HG03520 (cell line): Measurements from ENCODE around the gene LMBR1.
A peak's percentile ranks its signal among the peaks of the same experiment; 100 is the strongest.
"Not testable (repeated sequence)": the region's sequence is repeated elsewhere in the genome, so short reads cannot be mapped to it uniquely, and the experiment has no call there.

Experiments
- ATAC-seq: cut with Tn5 transposase; IDR thresholded peaks from one replicate; pipeline ENCODE4 v1.9.1; 2021; ENCODE audit warnings: mild to moderate bottlenecking, moderate library complexity; ENCODE audit not compliant: unreplicated experiment

Gene LMBR1, protein sequence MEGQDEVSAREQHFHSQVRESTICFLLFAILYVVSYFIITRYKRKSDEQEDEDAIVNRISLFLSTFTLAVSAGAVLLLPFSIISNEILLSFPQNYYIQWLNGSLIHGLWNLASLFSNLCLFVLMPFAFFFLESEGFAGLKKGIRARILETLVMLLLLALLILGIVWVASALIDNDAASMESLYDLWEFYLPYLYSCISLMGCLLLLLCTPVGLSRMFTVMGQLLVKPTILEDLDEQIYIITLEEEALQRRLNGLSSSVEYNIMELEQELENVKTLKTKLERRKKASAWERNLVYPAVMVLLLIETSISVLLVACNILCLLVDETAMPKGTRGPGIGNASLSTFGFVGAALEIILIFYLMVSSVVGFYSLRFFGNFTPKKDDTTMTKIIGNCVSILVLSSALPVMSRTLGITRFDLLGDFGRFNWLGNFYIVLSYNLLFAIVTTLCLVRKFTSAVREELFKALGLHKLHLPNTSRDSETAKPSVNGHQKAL

DNA sequence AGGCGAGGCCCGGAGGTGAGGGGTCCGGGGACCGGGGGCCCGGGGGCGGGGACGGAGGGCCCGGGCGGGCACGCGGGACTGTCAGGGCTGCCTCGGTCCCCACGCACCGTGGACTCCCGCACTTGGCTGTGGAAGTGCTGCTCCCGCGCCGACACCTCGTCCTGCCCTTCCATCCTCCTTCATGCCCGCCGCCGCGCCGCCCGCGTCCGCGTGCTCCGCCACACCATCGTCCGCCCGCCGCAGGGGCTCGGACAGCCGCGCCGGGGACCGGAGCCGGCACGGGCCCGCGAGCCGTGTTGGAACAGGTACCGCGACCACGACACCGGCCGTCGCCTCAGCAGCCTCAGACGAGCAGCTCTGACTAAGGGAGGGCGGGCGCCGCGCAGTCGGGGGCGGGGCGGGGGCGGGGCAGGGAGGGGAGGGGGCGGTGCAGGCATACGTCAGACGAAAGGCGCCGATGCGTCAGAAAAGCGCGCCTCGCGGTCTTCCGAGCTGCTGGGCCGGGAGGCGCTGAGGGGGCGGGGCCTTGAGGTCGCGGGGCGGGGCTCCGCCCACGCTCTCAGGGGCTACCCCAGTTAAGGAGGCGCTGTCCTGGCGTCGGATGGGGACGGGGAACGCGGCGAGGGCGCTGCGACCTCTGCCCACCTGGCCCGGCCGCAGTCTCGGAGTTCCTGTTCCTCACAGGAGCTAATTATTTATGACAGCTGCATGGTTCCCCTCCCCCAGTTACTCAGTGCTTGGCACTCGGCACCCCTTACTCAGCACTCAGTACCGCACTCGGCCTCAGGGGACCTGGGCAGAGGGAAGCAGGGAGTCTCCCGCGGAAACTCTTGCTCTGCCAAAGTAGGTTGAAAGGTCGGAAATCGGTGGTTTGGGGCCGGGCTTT, at the start of gene LMBR1:
TSS of gene LMBR1 (minus strand) at position 363 of the 886 bp plus-strand sequence. CDS start at position 173, 190 bp downstream.
- ATAC-seq = peak; percentile 70

- no peak for ATAC-seq
Measured at GRCh38 chr7:156942708-156943090, 49.7 kb upstream of the LMBR1 start.

DNA sequence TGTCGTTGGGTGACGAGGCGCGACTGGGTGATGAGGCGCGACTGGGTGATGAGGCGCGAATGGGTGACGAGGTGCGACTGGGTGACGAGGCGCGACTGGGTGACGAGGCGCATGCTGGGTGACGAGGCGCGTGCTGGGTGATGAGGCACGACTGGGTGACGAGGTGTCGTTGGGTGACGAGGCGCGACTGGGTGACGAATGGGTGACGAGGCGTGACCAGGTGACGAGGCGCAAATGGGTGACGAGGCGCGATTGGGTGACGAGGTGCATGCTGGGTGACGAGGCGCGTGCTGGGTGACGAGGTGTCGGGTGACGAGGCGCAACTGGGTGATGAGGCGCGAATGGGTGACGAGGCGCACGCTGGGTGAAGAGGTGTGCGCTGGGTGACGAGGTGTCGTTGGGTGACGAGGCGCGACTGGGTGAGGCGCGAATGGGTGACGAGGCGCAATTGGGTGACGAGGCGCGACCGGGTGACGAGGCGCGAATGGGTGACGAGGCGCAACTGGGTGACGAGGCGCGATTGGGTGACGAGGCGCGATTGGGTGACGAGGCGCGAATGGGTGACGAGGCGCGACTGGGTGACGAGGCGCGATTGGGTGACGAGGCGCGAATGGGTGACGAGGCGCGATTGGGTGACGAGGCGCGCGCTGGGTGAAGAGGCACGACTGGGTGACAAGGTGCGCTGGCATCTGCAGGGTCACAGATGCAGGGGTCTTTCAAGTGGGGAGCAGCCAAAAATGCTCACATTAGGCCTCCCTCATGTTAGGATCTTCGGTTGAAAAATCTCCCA, 48.6 kb upstream of the LMBR1 start:
- no peak for ATAC-seq

DNA sequence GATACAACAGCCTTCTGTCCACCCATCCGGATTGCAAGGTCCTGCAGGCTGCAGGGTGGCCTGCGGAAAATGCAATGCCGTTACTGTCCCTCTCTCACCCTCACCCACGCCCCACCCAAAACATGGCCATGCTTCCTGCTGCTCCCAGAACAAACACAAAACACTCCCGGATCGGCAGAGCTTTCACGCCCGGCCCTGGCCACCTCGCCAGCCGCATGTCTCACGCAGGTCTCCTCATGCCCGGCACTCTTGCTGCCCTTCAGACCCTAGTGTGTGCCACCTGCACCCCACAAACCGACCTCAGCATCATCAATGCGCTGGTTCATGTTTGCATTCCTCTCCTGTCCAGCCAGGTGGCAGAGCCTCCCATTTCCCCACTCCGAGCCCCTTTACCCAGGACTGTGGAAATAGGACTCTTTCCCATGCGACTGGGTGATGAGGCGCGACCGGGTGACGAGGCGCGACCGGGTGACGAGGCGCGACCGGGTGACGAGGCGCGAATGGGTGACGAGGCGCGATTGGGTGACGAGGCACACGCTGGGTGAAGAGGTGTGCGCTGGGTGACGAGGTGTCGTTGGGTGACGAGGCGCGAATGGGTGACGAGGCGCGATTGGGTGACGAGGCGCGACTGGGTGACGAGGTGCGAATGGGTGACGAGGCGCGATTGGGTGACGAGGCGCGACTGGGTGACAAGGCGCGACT, 47.6 kb upstream of the LMBR1 start:
- no peak for ATAC-seq

- ATAC-seq = not testable (repeated sequence)
Measured at GRCh38 chr7:156936766-156937165, 43.8 kb upstream of the LMBR1 start.

DNA sequence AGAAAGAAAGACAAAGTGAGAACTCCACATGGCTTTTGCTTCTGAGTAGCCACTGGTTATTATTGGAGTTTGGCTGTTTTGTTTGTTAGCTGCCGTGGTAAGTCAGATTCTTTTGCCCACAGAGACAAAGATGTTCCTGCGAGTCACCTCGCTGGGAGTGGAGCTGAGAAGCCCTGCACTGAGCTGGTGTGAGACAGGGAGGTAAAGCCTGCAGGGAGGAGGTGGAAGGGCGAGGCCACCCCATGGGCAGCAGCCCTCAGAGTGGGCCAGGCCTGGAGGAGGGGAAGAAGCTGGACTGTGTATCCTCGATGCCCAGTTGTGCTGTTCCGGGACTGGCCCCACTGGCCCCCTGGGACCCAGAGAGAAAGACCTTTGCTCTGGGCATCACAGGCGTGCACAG, 42.3 kb upstream of the LMBR1 start:
- no peak for ATAC-seq

DNA sequence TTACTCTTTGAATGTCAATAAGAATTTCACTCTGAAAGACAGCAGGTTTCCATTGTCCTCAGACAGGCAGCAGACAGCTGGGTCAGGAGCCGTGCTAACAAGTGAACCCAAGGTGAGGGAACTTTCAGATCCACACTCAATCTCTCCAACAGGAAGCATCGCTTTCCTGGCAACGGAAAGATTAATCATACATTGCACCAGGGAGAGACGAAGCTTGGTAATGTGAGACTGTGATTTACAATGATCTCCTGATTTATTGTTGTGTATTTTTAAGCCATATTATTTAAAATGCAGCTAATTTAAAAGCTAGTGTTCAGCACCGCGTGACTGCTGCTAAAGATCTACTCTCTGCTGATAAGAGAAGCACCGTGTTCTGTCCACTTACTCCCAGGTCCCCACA, 39.0 kb upstream of the LMBR1 start:
- ATAC-seq = no peak

DNA sequence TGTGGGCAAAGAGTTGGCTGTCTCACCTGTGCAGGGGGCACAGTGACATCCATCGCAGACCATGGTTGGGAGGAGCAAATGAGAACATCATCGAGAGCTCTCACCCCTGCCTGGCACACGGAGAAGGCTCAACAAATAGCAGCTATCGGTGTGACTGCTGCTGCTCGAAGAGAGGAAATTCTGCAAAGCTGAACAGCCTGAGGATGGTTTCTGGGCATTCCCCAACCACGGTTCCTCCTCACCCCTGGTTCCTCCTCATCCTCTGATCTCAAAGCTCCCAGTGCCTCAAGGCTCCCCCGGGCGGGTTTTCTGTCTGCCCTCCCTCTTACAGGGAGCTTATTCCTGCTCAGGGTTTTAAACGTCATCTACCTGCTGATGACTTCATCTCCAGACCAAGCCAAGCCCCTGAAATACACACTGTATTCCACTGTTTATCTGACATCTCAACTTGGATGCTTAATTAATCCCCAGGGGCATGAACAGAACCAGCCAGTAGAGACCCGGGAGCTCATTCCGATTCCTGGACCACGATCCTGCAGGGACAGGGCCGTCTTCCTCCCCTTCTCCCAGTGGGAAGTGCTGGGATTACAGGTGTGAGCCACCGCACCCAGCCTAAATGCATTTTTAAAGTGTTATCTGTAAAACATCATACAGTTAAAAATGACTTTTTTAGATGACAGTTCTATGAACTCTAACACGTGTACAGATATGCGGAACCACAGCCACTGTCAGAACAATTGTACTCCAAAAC, 37.0 kb upstream of the LMBR1 start:
- ATAC-seq = no peak

DNA sequence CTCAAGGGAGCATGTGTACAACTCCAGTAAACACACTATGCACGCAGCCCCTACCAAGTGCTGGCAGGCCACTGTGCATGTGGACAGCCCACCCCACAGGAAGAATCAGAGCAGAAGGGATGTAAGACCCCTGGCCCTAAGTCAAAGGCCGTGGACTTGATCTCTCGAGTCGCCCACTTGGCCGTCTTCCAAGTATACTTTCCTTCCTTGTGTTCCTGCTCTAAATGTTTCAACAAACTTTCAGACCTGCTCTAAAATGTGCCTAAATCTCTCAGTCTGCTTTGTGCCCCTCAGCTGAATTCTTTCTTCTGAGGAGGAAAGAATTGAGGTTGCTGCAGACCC, 35.4 kb upstream of the LMBR1 start:
- ATAC-seq = no peak

DNA sequence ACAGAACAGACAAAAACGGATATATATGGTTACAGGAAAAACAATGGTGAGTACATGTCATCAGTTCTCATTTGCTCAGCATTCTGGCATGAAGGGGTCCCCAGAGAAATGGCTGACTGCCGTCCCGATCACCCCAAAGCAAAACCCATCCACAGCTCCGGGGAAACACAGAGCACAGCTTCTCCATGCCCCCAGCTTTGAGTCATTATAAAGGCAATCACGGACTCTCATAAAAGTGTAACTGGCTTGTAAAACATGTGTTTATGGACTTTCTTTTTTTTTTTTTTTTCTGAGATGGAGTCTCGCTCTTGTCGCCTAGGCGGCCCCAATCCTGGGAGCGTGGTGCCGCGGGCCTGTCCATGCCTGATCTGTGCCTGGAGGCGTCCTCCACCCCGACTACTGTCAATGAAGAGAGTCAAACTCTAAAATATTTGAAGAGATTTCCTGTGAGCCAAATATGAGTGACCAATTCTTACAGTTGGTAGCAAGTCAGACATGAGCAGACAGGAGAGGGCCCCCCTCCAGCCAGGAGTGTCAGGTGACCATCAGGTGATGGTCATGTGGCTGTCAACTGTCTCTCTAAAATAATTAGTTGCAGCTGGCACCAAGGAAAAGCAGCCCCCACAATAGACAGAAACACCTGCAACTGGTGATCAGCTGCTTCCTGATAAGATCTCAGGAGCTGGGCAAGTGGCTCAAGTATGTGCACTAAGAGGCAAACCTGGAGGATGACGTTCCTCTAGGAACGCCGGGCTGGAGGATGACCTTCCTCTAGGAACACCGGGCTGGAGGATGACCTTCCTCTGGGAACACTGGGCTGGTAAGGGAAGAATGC, 34.8 kb upstream of the LMBR1 start:
- ATAC-seq = no peak

- not testable (repeated sequence) for ATAC-seq
Measured at GRCh38 chr7:156925821-156926220, 32.8 kb upstream of the LMBR1 start.

- not testable (repeated sequence) for ATAC-seq
Measured at GRCh38 chr7:156922304-156922703, 29.3 kb upstream of the LMBR1 start.

DNA sequence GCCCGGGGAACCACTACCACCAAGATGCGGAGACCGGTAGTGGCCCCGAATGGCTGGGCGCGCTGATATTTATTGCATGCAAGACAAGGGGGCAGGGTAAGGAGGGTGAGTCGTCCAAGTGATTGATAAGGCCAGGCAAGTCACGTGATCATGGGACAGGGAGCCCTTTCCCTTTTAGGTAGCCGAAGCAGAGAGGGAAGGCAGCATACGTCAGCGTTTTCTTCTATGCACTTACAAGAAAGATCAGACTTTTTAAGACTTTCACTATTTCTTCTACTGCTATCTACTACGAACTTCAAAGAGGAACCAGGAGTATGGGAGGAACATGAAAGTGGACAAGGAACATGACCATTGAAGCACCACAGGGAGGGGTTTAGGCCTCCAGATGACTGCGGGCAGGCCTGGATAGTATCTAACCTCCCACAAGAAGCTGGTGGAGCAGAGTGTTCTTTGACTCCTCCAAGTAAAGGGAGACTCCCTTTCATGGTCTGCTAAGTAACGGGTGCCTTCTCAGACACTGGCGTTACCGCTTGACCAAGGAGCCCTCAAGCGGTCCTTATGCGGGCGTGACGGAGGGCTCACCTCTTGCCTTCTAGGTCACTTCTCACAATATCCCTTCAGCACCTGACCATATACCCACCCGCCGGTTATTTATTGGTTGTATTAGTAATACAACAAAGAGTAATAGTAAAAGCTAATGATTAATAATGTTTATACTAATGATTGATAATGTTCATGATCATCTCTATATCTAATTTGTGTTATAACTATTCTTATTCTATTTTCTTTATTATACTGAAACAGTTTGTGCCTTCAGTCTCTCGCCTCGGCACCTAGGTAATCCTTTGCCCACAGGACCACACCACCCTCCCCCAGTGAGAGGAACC, 27.7 kb upstream of the LMBR1 start:
- ATAC-seq = not testable (repeated sequence)

- ATAC-seq = no peak
Measured at GRCh38 chr7:156920076-156920475, 27.1 kb upstream of the LMBR1 start.

DNA sequence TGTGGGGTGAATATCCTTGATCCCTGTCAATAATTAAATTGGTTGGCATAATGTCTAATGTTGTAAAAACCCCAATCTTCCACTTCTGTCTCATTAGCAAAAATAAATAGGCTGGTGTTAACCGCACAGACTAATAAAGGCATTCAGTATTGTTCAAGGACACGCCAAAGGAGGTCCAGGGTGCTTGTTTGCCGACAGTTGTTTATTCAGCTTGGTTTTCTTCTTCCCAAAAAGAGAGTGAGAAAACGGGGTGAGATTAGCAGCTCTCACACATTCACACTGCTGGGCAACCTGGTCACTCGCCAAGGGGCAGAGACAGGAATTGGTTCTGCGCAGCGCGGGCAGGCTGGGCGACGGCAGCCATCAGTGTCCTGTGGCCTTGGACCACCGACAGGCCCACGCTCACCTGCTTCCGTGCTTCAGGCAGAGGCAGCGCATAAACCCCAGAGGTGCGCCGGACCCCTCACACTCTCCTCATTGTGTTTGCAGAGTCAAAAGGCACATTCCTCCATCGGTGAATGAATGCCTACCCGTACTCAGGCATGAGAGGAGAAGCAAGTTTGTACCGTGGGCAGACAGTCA, 26.2 kb upstream of the LMBR1 start:
- ATAC-seq = no peak

DNA sequence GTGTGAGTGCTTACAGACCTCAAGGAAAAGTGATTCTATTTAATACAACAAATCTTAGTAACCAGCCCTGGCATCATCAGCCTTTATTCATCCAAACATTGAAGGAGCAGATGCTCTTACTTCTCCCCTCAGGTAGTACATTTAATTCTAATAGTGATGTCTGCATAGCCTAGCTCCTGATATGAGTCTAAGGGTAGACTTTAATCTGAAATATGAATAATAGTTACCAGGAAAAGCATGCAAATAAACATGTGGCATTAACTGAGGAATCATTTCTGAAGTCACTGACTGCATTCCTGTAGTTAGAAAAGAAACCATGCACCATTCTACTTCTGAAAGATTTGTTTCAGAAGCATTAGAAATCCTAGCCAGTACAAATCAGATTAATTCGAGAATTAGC, 25.7 kb upstream of the LMBR1 start:
- ATAC-seq = no peak

GRCh38 chr7:156909574-156910252, 16.7 kb upstream of the LMBR1 start:
- ATAC-seq = not testable (repeated sequence)
